AG09319 (cell line): ENCODE results near the gene INPP4B.

Experiments used
- DNase-seq: peaks from one replicate; pipeline ENCODE4 v3.0.0-alpha.2; 2010; ENCODE audit warnings: low read depth; ENCODE audit errors: extremely low read depth
- TF ChIP-seq, protein P1 (sequence below): IDR thresholded peaks from 2 replicates; pipeline ENCODE4 v1.5.1; 2011; ENCODE audit warnings: low read depth, mild to moderate bottlenecking, inconsistent platforms, low read length, moderate library complexity

The INPP4B gene

DNA sequence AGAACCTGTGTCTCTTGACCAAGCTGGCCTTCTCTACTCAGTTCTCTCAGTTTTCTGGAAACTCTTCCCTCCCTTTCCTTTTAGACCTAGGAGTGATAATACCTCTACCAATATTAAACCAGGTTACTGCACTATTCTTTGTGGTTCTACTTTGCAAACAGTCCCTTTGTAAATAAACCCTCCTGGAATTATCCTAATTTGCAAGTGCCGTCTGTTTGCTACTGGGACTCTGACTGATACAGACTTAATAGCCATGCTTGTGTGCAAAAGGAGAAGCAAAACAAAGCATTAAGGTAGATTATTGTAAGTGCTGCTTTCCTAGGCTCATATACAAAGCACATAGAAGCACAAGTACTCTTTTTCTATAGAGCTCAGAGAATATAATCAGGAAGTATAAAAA is 507.0 kb downstream of the INPP4B start:
- no peak for DNase-seq
- TF ChIP-seq, protein P1, sequence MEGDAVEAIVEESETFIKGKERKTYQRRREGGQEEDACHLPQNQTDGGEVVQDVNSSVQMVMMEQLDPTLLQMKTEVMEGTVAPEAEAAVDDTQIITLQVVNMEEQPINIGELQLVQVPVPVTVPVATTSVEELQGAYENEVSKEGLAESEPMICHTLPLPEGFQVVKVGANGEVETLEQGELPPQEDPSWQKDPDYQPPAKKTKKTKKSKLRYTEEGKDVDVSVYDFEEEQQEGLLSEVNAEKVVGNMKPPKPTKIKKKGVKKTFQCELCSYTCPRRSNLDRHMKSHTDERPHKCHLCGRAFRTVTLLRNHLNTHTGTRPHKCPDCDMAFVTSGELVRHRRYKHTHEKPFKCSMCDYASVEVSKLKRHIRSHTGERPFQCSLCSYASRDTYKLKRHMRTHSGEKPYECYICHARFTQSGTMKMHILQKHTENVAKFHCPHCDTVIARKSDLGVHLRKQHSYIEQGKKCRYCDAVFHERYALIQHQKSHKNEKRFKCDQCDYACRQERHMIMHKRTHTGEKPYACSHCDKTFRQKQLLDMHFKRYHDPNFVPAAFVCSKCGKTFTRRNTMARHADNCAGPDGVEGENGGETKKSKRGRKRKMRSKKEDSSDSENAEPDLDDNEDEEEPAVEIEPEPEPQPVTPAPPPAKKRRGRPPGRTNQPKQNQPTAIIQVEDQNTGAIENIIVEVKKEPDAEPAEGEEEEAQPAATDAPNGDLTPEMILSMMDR, result no peak

DNA sequence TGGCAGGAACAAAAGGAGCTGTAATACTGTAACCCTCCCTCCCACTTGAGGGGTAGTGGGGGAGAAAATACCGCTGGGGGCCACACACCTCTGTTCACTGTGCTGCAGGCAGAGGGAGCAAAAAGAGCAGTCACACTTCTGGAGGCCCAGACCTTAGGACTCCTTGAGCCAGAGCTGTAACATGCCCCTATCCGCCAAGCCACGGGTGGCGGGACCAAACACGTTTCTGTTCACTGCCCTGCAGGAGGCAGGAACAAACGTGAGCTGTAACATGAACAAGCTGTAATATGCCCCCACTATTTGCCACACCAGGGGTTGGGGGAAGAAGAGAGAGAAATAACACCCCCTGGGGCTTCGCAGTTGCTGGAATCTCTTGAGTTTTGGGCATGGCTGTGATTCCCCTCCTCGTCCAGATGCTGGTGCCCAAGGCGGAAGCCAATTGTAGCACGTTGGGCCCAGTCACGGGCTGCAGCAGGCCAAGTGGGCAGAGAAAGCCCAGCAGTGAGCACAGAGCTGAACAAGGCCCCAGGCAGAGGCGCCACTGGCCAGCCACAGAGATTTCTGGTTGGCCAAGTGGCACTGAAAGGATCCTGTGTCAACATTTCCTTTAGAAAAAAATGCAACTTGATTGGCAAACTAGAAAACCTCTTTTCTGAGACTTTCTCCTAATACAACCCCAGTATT is 509.7 kb downstream of the INPP4B start:
- TF ChIP-seq, protein P1, result no peak
- no peak for DNase-seq

DNA sequence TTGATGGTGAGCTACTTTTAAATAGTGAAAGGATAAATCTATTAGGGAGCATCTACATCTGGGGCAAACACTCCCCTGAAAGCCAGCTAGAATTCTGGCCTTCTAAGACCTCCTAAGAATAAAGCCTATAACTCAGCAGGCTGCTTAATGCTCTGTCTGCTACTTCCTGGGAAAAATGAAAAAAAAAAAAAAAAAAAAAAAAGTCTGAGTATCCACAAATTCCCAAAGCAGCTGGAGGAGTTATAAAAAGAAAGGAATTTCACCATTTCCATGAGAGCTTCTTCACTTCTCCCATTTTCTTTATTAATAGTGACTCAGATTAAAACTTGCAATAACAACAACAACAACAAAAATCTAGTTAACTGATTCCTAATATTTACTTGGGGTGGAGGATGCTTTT is 511.2 kb downstream of the INPP4B start:
- DNase-seq, result no peak

DNA sequence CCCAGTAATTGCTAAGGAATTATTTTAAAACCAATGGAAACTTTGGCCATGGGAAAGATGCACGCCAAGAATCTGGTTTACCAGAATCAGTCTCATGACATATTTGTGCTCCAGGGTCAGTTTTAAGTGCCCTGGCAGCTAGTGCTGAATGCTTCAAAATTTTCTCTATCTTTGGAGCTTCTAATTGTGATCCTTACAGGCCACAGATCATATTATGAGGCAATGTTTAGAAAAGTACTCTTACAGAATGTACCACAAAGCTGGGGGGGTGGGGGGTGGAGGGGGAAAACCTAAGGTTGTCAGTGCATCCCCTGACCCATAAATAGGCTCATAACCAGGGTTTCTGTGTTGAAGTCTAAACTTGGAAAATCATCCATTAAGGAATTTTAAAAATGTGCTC is 514.5 kb downstream of the INPP4B start:
- peak; percentile 61 for DNase-seq
- TF ChIP-seq, protein P1, result no peak

More for the DNA sequence above, 511.2 kb downstream of the INPP4B start:
- TF ChIP-seq, protein P1, result no peak

GRCh38 chr4:142331132-142331531 is 515.0 kb downstream of the INPP4B start:
- TF ChIP-seq, protein P1, result no peak
- no peak for DNase-seq

GRCh38 chr4:142330311-142330710 is 515.8 kb downstream of the INPP4B start:
- TF ChIP-seq, protein P1, result no peak
- no peak for DNase-seq

GRCh38 chr4:142329313-142329712 is 516.8 kb downstream of the INPP4B start:
- TF ChIP-seq, protein P1, result no peak
- DNase-seq, result no peak
